HEK293 (cell line): ENCODE data around the gene BRMS1.

Experiments used
- ELK4 ChIP-seq: IDR thresholded peaks from 2 replicates; pipeline ENCODE4 v1.6.1; 2011; ENCODE audit warnings: mild to moderate bottlenecking, low read depth, low read length, borderline replicate concordance
- PRDM2 ChIP-seq: fragments of 450-650 bp; formaldehyde crosslinking; IDR thresholded peaks from 2 replicates; pipeline ENCODE4 v1.5.1; 2016; ENCODE audit warnings: missing biosample characterization, missing genetic modification characterization, borderline replicate concordance
- SCRT2 ChIP-seq: fragments of 450-650 bp; formaldehyde crosslinking; IDR thresholded peaks from 2 replicates; pipeline ENCODE4 v1.5.1; 2016; ENCODE audit warnings: missing biosample characterization, missing genetic modification characterization
- ZBTB11 ChIP-seq: fragments of 450-650 bp; formaldehyde crosslinking; conservative IDR thresholded peaks from 2 replicates; pipeline ENCODE4 v1.5.1; 2016; ENCODE audit warnings: low read depth, missing biosample characterization, missing genetic modification characterization
- ZNF133 ChIP-seq: fragments of 450-650 bp; formaldehyde crosslinking; IDR thresholded peaks from 2 replicates; pipeline ENCODE4 v1.5.1; 2016; ENCODE audit warnings: missing biosample characterization, missing genetic modification characterization
- ZNF19 ChIP-seq: fragments of 450-650 bp; formaldehyde crosslinking; IDR thresholded peaks from 2 replicates; pipeline ENCODE4; 2016; ENCODE audit warnings: missing biosample characterization, missing genetic modification characterization, low read depth
- ZNF24 ChIP-seq: fragments of 450-650 bp; formaldehyde crosslinking; IDR thresholded peaks from 2 replicates; pipeline ENCODE4 v1.5.1; 2016; ENCODE audit warnings: missing biosample characterization, missing genetic modification characterization
- ZNF292 ChIP-seq: fragments of 450-650 bp; formaldehyde crosslinking; IDR thresholded peaks from 2 replicates; pipeline ENCODE4 v1.5.1; 2016; ENCODE audit warnings: low read depth, missing biosample characterization, missing genetic modification characterization, borderline replicate concordance
- ZNF362 ChIP-seq: fragments of 450-650 bp; formaldehyde crosslinking; IDR thresholded peaks from 2 replicates; pipeline ENCODE4 v1.5.1; 2016; ENCODE audit warnings: missing biosample characterization, missing genetic modification characterization
- ZNF514 ChIP-seq: fragments of 450-650 bp; formaldehyde crosslinking; IDR thresholded peaks from 2 replicates; pipeline ENCODE4 v1.5.1; 2016; ENCODE audit warnings: missing biosample characterization, missing genetic modification characterization
- ZNF560 ChIP-seq: fragments of 450-650 bp; formaldehyde crosslinking; IDR thresholded peaks from 2 replicates; pipeline ENCODE4 v1.5.1; 2017; ENCODE audit warnings: missing biosample characterization, missing genetic modification characterization, borderline replicate concordance
- ZNF610 ChIP-seq: fragments of 450-650 bp; formaldehyde crosslinking; IDR thresholded peaks from 2 replicates; pipeline ENCODE4 v1.5.1; 2016; ENCODE audit warnings: missing biosample characterization, missing genetic modification characterization, borderline replicate concordance
- ZNF747 ChIP-seq: fragments of 450-650 bp; formaldehyde crosslinking; IDR thresholded peaks from 2 replicates; pipeline ENCODE4 v1.5.1; 2016; ENCODE audit warnings: missing biosample characterization, missing genetic modification characterization

Gene BRMS1

GRCh38 chr11:66289548-66290329, 55.2 kb downstream of the BRMS1 start (continued):
- no peak for TF ChIP-seq ZNF19 (tag by site-specific recombination)
- TF ChIP-seq ZNF514 (tag by site-specific recombination): no peak
- TF ChIP-seq ZNF133: no peak
- TF ChIP-seq ZNF747 (tag by site-specific recombination): no peak
- TF ChIP-seq ZNF24 (tag by site-specific recombination): no peak
- TF ChIP-seq ZNF610 (tag by site-specific recombination): no peak
- TF ChIP-seq ZBTB11 (tag by site-specific recombination): no peak
- no peak for TF ChIP-seq ZNF292
- no peak for TF ChIP-seq PRDM2 (tag by site-specific recombination)
- no peak for TF ChIP-seq ZNF560 (tag by site-specific recombination)
- TF ChIP-seq SCRT2: no peak
- TF ChIP-seq ELK4: no peak
- no peak for TF ChIP-seq ZNF362 (tag by site-specific recombination)
